HepG2 (cell line): ENCODE data around the gene DELE1. TPM values are rescaled to one million over a fixed set of nuclear protein-coding genes. Genes with fewer than 3 reads are reported as not detected.

Experiments
- HOMEZ ChIP-seq: IDR thresholded peaks from 2 replicates; pipeline ENCODE4 v1.6.1; 2016; ENCODE audit warnings: low read depth
- KAT8 ChIP-seq: IDR thresholded peaks from 2 replicates; pipeline ENCODE4 v1.6.1; 2016; ENCODE audit warnings: missing genetic modification reagents, missing compliant biosample characterization
- MXD1 ChIP-seq: sonication (generic); formaldehyde crosslinking; IDR thresholded peaks from 2 replicates; pipeline ENCODE4 v1.4.0; 2020; ENCODE audit warnings: mild to moderate bottlenecking, missing genetic modification reagents
- POLR2G ChIP-seq: fragments of 200-400 bp; formaldehyde crosslinking; IDR thresholded peaks from 2 replicates; pipeline ENCODE4 v1.6.1; 2018; ENCODE audit warnings: mild to moderate bottlenecking, low read depth, low read length, moderate library complexity
- RAD51 ChIP-seq: fragments of 450-650 bp; IDR thresholded peaks from 2 replicates; pipeline ENCODE4 v1.6.1; 2016; ENCODE audit warnings: borderline replicate concordance
- SAP130 ChIP-seq: IDR thresholded peaks from 2 replicates; pipeline ENCODE4 v1.6.1; 2016; ENCODE audit warnings: low read depth
- SRY ChIP-seq: sonication (generic); formaldehyde crosslinking; IDR thresholded peaks from 2 replicates; pipeline ENCODE4 v1.8.0; 2022; ENCODE audit warnings: mild to moderate bottlenecking, missing genetic modification reagents
- TFDP1 ChIP-seq: IDR thresholded peaks from 2 replicates; pipeline ENCODE4 v1.6.1; 2016; ENCODE audit warnings: missing compliant biosample characterization, missing genetic modification reagents, borderline replicate concordance
- ZBTB26 ChIP-seq: IDR thresholded peaks from 2 replicates; pipeline ENCODE4 v1.6.1; 2016; ENCODE audit warnings: missing compliant biosample characterization, missing genetic modification reagents, borderline replicate concordance
- ZC3H13 ChIP-seq: sonication (generic); formaldehyde crosslinking; IDR thresholded peaks from 2 replicates; pipeline ENCODE4 v1.8.1; 2023; ENCODE audit warnings: mild to moderate bottlenecking, missing genetic modification reagents, moderate library complexity
- ZMYM4 ChIP-seq: sonication (generic); formaldehyde crosslinking; IDR thresholded peaks from 2 replicates; pipeline ENCODE4 v1.8.1; 2023; ENCODE audit warnings: mild to moderate bottlenecking, missing genetic modification reagents
- ZNF136 ChIP-seq: sonication (generic); formaldehyde crosslinking; IDR thresholded peaks from 2 replicates; pipeline ENCODE4 v1.8.1; 2022; ENCODE audit warnings: low read depth, mild to moderate bottlenecking, moderate library complexity, missing genetic modification reagents
- ZNF543 ChIP-seq: sonication (generic); formaldehyde crosslinking; IDR thresholded peaks from 2 replicates; pipeline ENCODE4 v1.4.0; 2020; ENCODE audit warnings: mild to moderate bottlenecking, missing genetic modification reagents
- ZNF574 ChIP-seq: sonication (generic); formaldehyde crosslinking; IDR thresholded peaks from 2 replicates; pipeline ENCODE4 v1.4.0; 2020; ENCODE audit warnings: missing genetic modification reagents
- ZNF772 ChIP-seq: sonication (generic); formaldehyde crosslinking; IDR thresholded peaks from 2 replicates; pipeline ENCODE4 v1.5.0; 2020; ENCODE audit warnings: mild to moderate bottlenecking, missing genetic modification reagents
- ZNF883 ChIP-seq: sonication (generic); formaldehyde crosslinking; IDR thresholded peaks from 2 replicates; pipeline ENCODE4 v1.5.1; 2020; ENCODE audit warnings: mild to moderate bottlenecking, missing genetic modification reagents; ENCODE audit errors: not compliant biosample characterization
- ZNF891 ChIP-seq: sonication (generic); formaldehyde crosslinking; IDR thresholded peaks from 2 replicates; pipeline ENCODE4 v1.5.0; 2020; ENCODE audit warnings: mild to moderate bottlenecking, missing genetic modification reagents
- polyA plus RNA-seq, 8 experiments: library from polyadenylated mRNA; depleted of rRNA in 3 of 8; stranded (reverse) in 7 of 8; unstranded in 1 of 8; fragments of >200 nt; fragmentation: Illumina TruSeq in 4 of 8; extraction: Trizol in 4 of 8; gene quantifications; 2 replicates each; pipeline versions ENCODE4 v1.2.1 to v1.2.3, GENCODE V29; 2011 to 2016; ENCODE audit warnings: low read depth in 4 of 8, missing spikeins in 1 of 8, mixed read lengths in 1 of 8; ENCODE audit not compliant: insufficient read depth in 1 of 8
- total RNA-seq, 5 experiments: library from RNA; depleted of rRNA; stranded (reverse); fragments of >200 nt; fragmentation: Illumina TruSeq; extraction: Trizol; gene quantifications; 2 replicates each; pipeline ENCODE4 v1.2.3, GENCODE V29; 2016; ENCODE audit warnings: low read depth in 1 of 5

DELE1 gene
- total and polyA plus RNA-seq, 2 of the 13 experiments (the other 11 are each of a cell fraction or from before 2014, with no cell fraction given) = 57.5 to 90.3 TPM

- 0 out of 2 replicates have a peak, but pooled peaks have one; percentile 29 for TF ChIP-seq MXD1 (CRISPR knock-in tag)
- TF ChIP-seq HOMEZ = no peak
- TF ChIP-seq ZNF543 (CRISPR knock-in tag) = 0 out of 2 replicates have a peak, but pooled peaks have one; percentile 56
- TF ChIP-seq ZNF136 = 0 out of 2 replicates have a peak, but pooled peaks have one; percentile 32
- peak; percentile 49; the same call in 1 of the 2 replicates for TF ChIP-seq ZNF574 (CRISPR knock-in tag)
- TF ChIP-seq KAT8 (CRISPR knock-in tag) = 0 out of 2 replicates have a peak, but pooled peaks have one; percentile 13
- 0 out of 2 replicates have a peak, but pooled peaks have one; percentile 25 for TF ChIP-seq ZC3H13
- peak; percentile 36; the same call in 1 of the 2 replicates for TF ChIP-seq ZMYM4 (CRISPR knock-in tag)
- no peak for TF ChIP-seq RAD51
- TF ChIP-seq ZNF772 (CRISPR knock-in tag) = no peak
- TF ChIP-seq ZNF891 (CRISPR knock-in tag) = peak; percentile 73
- peak; percentile 42; the same call in 1 of the 2 replicates for TF ChIP-seq TFDP1 (CRISPR knock-in tag)
- TF ChIP-seq ZNF883 (CRISPR knock-in tag) = peak; percentile 64
- no peak for TF ChIP-seq ZBTB26 (CRISPR knock-in tag)
- TF ChIP-seq POLR2G = no peak
- peak; percentile 35; the same call in 1 of the 2 replicates for TF ChIP-seq SAP130
- TF ChIP-seq SRY (CRISPR knock-in tag) = 0 out of 2 replicates have a peak, but pooled peaks have one; percentile 30
Measured at GRCh38 chr5:141914199-141914743, 9.4 kb upstream of the DELE1 start (continued).
